H1 (cell line): ENCODE data around the gene DHX38. TPM values are rescaled to one million over a fixed set of nuclear protein-coding genes. Genes with fewer than 3 reads are reported as not detected.

ENCODE experiments used
- CTCF ChIA-PET: fragments of 300-600 bp; sonication (Branson Sonifier 250); formaldehyde crosslinking; loops from one replicate; lab custom pipeline; 2021; ENCODE audit not compliant: partially characterized antibody; lab: Charles Lee
- POLR2A ChIA-PET: fragments of 300-600 bp; sonication (Branson Sonifier 250); formaldehyde crosslinking; loops from one replicate; lab custom pipeline; 2021; ENCODE audit warnings: inconsistent platforms; ENCODE audit not compliant: partially characterized antibody; lab: Charles Lee
- DNase-seq, 2 experiments: peaks; one replicate each; pipeline versions ENCODE4 v3.0.0 to v3.0.0-alpha.2; 2010 to 2022; ENCODE audit warnings: low spot score in 2 of 2, low read depth in 1 of 2, mixed read lengths in 1 of 2
- FAIRE-seq: peaks from 2 replicates; lab custom pipeline; 2011; peaks lifted over from hg19 to GRCh38; lab: Jason Lieb, UNC
- H2AFZ ChIP-seq: 2 replicates; pipeline ENCODE4 v1.8.1; 2012; ENCODE audit warnings: low read length, inconsistent platforms
- H2AK5ac ChIP-seq: 2 replicates; pipeline ENCODE4 v1.6.1; 2013; ENCODE audit warnings: low read depth, low read length
- H2BK120ac ChIP-seq: replicated peaks from 2 replicates; pipeline ENCODE3; 2013; ENCODE audit warnings: low read depth, low read length, inconsistent platforms
- H2BK12ac ChIP-seq: 2 replicates; pipeline ENCODE4 v1.6.1; 2013; ENCODE audit warnings: low read depth, low read length
- H2BK15ac ChIP-seq: 2 replicates; pipeline ENCODE4 v1.6.1; 2013; ENCODE audit warnings: low read length
- H2BK20ac ChIP-seq: 2 replicates; pipeline ENCODE4 v1.6.1; 2013; ENCODE audit warnings: low read length
- H2BK5ac ChIP-seq: 2 replicates; pipeline ENCODE4 v1.6.1; 2013; ENCODE audit warnings: low read depth, low read length
- H3K14ac ChIP-seq: 2 replicates; pipeline ENCODE4 v1.6.1; 2013; ENCODE audit warnings: inconsistent platforms; ENCODE audit not compliant: insufficient read length
- H3K18ac ChIP-seq: 2 replicates; pipeline ENCODE4 v1.6.1; 2013; ENCODE audit warnings: low read length; ENCODE audit errors: extremely low read depth
- H3K23ac ChIP-seq: 2 replicates; pipeline ENCODE4 v1.6.1; 2013; ENCODE audit warnings: inconsistent platforms; ENCODE audit not compliant: insufficient read length
- H3K23me2 ChIP-seq: 2 replicates; pipeline ENCODE4 v1.6.1; 2013; ENCODE audit warnings: low read depth, low read length
- H3K27ac ChIP-seq: 2 replicates; pipeline ENCODE4 v1.6.1; 2011; ENCODE audit warnings: low read depth, low read length, inconsistent platforms
- H3K27me3 ChIP-seq, 4 experiments: replicated peaks in 1 of 4; 1 replicate in 1 of 4; 2 replicates in 3 of 4; pipeline versions ENCODE4 v1.6.1 to v1.8.1; 2011 to 2013; ENCODE audit warnings: low read length in 3 of 4, mild to moderate bottlenecking in 3 of 4, inconsistent platforms in 2 of 4, mixed read lengths in 2 of 4, moderate library complexity in 1 of 4; ENCODE audit not compliant: control insufficient read depth in 3 of 4, insufficient read depth in 3 of 4; ENCODE audit errors: extremely low read depth in 1 of 4
- H3K36me3 ChIP-seq, 4 experiments: 2 replicates each; pipeline versions ENCODE4 v1.6.1 to v1.8.1; 2011 to 2013; ENCODE audit warnings: mild to moderate bottlenecking in 4 of 4, low read length in 3 of 4, moderate library complexity in 2 of 4, control low read depth in 1 of 4, inconsistent platforms in 1 of 4; ENCODE audit not compliant: insufficient read depth in 4 of 4, control insufficient read depth in 2 of 4
- H3K4ac ChIP-seq: replicated peaks from 2 replicates; pipeline ENCODE3; 2013; ENCODE audit warnings: low read length, low read depth, mixed read lengths, inconsistent platforms; ENCODE audit not compliant: insufficient read length
- H3K4me1 ChIP-seq, 4 experiments: replicated peaks in 1 of 4; 1 replicate in 1 of 4; 2 replicates in 3 of 4; pipeline versions ENCODE4 v1.6.1 to v1.8.1; 2011 to 2013; ENCODE audit warnings: low read length in 3 of 4, inconsistent platforms in 2 of 4, mixed read lengths in 1 of 4; ENCODE audit not compliant: insufficient read depth in 4 of 4, control insufficient read depth in 3 of 4
- H3K4me2 ChIP-seq, 2 experiments: 2 replicates each; pipeline versions ENCODE4 v1.6.1 to v1.8.1; 2011 to 2013; ENCODE audit warnings: low read depth in 2 of 2, low read length in 2 of 2, control low read depth in 1 of 2, inconsistent platforms in 1 of 2, mild to moderate bottlenecking in 1 of 2; ENCODE audit not compliant: insufficient read depth in 1 of 2
- H3K4me3 ChIP-seq, 4 experiments: fragments of 200-600, 300-600 bp in 1 of 4; sonication (generic), shearing (Covaris generic), sonication (Bioruptor Twin) in 1 of 4; 2 replicates each; pipeline versions ENCODE4 v1.5.1 to v1.8.1; 2011 to 2016; ENCODE audit warnings: low read length in 4 of 4, low read depth in 3 of 4, control low read depth in 2 of 4, inconsistent platforms in 2 of 4, mild to moderate bottlenecking in 2 of 4, mixed read lengths in 1 of 4, moderate library complexity in 1 of 4; ENCODE audit not compliant: insufficient read depth in 2 of 4; ENCODE audit errors: extremely low read depth in 1 of 4
- H3K56ac ChIP-seq: replicated peaks from 2 replicates; pipeline ENCODE3; 2013; ENCODE audit warnings: low read depth, mild to moderate bottlenecking, mixed read lengths, low read length, inconsistent platforms; ENCODE audit not compliant: insufficient read length
- H3K79me1 ChIP-seq: 2 replicates; pipeline ENCODE4 v1.6.1; 2013; ENCODE audit warnings: low read depth, low read length, control low read depth
- H3K79me2 ChIP-seq, 2 experiments: 2 replicates each; pipeline versions ENCODE4 v1.6.1 to v1.8.1; 2012 to 2013; ENCODE audit warnings: low read length in 2 of 2, mild to moderate bottlenecking in 2 of 2, inconsistent platforms in 1 of 2; ENCODE audit not compliant: insufficient read depth in 2 of 2, control insufficient read depth in 1 of 2
- H3K9ac ChIP-seq, 4 experiments: replicated peaks in 1 of 4; 1 replicate in 1 of 4; 2 replicates in 3 of 4; pipeline versions ENCODE4 v1.6.1 to v1.8.1; 2011 to 2013; ENCODE audit warnings: low read depth in 3 of 4, low read length in 3 of 4, control low read depth in 2 of 4, mild to moderate bottlenecking in 2 of 4, moderate library complexity in 2 of 4, inconsistent platforms in 1 of 4; ENCODE audit errors: extremely low read depth in 1 of 4
- H3K9me3 ChIP-seq, 2 experiments: 2 replicates each; pipeline versions ENCODE4 v1.6.1 to v1.8.1; 2012 to 2013; ENCODE audit warnings: mild to moderate bottlenecking in 2 of 2, moderate library complexity in 2 of 2, control low read depth in 1 of 2, inconsistent platforms in 1 of 2, low read depth in 1 of 2, low read length in 1 of 2, mixed read lengths in 1 of 2; ENCODE audit not compliant: insufficient read depth in 2 of 2
- H4K20me1 ChIP-seq, 2 experiments: replicated peaks in 1 of 2; 2 replicates each; pipeline versions ENCODE3 to v1.8.1; 2011 to 2013; ENCODE audit warnings: inconsistent platforms in 2 of 2, low read length in 2 of 2, mild to moderate bottlenecking in 1 of 2; ENCODE audit not compliant: insufficient read depth in 2 of 2, control insufficient read depth in 1 of 2
- H4K5ac ChIP-seq: 2 replicates; pipeline ENCODE4 v1.6.1; 2013; ENCODE audit warnings: low read length, low read depth, mixed read lengths, inconsistent platforms; ENCODE audit not compliant: insufficient read length
- H4K8ac ChIP-seq: 2 replicates; pipeline ENCODE4 v1.8.0; 2013; ENCODE audit warnings: mild to moderate bottlenecking, moderate library complexity, low read length, inconsistent platforms; ENCODE audit not compliant: insufficient read depth; ENCODE audit errors: extremely low read depth
- H4K91ac ChIP-seq: replicated peaks from 2 replicates; pipeline ENCODE3; 2013; ENCODE audit warnings: low read length, mixed read lengths, inconsistent platforms; ENCODE audit not compliant: insufficient read length
- BACH1 ChIP-seq: IDR thresholded peaks from 2 replicates; pipeline ENCODE4 v1.6.1; 2012; ENCODE audit warnings: low read length, improper control_type of control experiment
- BCL11A ChIP-seq, 2 experiments: IDR thresholded peaks; one replicate each; pipeline ENCODE4 v1.6.1; 2011; ENCODE audit warnings: low read depth in 2 of 2, low read length in 2 of 2, mild to moderate bottlenecking in 2 of 2
- CBX5 ChIP-seq: fragments of 300-800, 300-1000 bp; sonication (generic); IDR thresholded peaks from 2 replicates; pipeline ENCODE4 v1.7.1; 2016; ENCODE audit warnings: antibody characterized with exemption, low read length, low read depth
- CHD2 ChIP-seq: IDR thresholded peaks from 2 replicates; pipeline ENCODE4 v1.6.1; 2012; ENCODE audit warnings: low read length, improper control_type of control experiment
- CREB1 ChIP-seq: IDR thresholded peaks from 2 replicates; pipeline ENCODE4 v1.6.1; 2012; ENCODE audit warnings: inconsistent platforms
- CTCF ChIP-seq, 3 experiments: IDR thresholded peaks; 1 replicate in 2 of 3; 2 replicates in 1 of 3; pipeline versions ENCODE4 v1.5.1 to v1.6.1; 2011; ENCODE audit warnings: low read length in 3 of 3, mild to moderate bottlenecking in 3 of 3, inconsistent platforms in 2 of 3, low read depth in 1 of 3, moderate library complexity in 1 of 3; ENCODE audit not compliant: insufficient read depth in 1 of 3; ENCODE audit errors: control extremely low read depth in 1 of 3
- NANOG ChIP-seq: IDR thresholded peaks from 2 replicates; pipeline ENCODE4 v1.6.1; 2011; ENCODE audit warnings: low read length, low read depth, mild to moderate bottlenecking, inconsistent platforms; ENCODE audit not compliant: insufficient read depth, poor library complexity, severe bottlenecking
- POLR2A ChIP-seq, 2 experiments: IDR thresholded peaks; 1 replicate in 1 of 2; 2 replicates in 1 of 2; pipeline ENCODE4 v1.6.1; 2011; ENCODE audit warnings: low read depth in 2 of 2, low read length in 2 of 2, mild to moderate bottlenecking in 2 of 2; ENCODE audit errors: control extremely low read depth in 1 of 2
- SP1 ChIP-seq: IDR thresholded peaks from 2 replicates; pipeline ENCODE4 v1.6.1; 2011; ENCODE audit warnings: low read depth, low read length
- SP4 ChIP-seq: IDR thresholded peaks from 2 replicates; pipeline ENCODE4 v1.6.1; 2012; ENCODE audit warnings: low read length, inconsistent platforms
- TCF12 ChIP-seq: IDR thresholded peaks from 2 replicates; pipeline ENCODE4 v1.6.1; 2011; ENCODE audit warnings: low read depth, mild to moderate bottlenecking, low read length
- WGBS, 2 experiments: shearing (Covaris generic) in 1 of 2; methylation state at CpG; one replicate each; pipeline versions ENCODE4 v1.1.6 to v1.1.7; 2013 to 2015; ENCODE audit warnings: low lambda C conversion rate in 2 of 2, mixed read lengths in 2 of 2, inconsistent platforms in 1 of 2, low coverage in 1 of 2, missing lambda C conversion rate in 1 of 2; ENCODE audit not compliant: insufficient replicate concordance in 2 of 2, insufficient coverage in 1 of 2, insufficient read length in 1 of 2; ENCODE audit errors: extremely low coverage in 1 of 2, missing lambda C conversion rate in 1 of 2; 5-methylcytosine and 5-hydroxymethylcytosine counted together
- polyA plus RNA-seq, 7 experiments: library from polyadenylated mRNA; depleted of rRNA in 3 of 7; stranded (reverse) in 5 of 7; unstranded in 2 of 7; fragments of >200 nt in 5 of 7; fragments of 200-250 nt in 2 of 7; gene quantifications; 1 replicate in 5 of 7; 2 replicates in 1 of 7; 4 replicates in 1 of 7; pipeline versions ENCODE4 v1.2.1 to v1.2.3, GENCODE V29; 2011 to 2013; ENCODE audit warnings: missing spikeins in 2 of 7, mixed read lengths in 2 of 7
- total RNA-seq: library from RNA; stranded (reverse); fragmentation: NEBNext Ultra II Directional; extraction: Animal tissue kit (Norgen Biotek cat#: 25700); gene quantifications from 2 replicates; pipeline ENCODE4 v1.2.1, GENCODE V29; 2021

The DHX38 gene
- total and polyA plus RNA-seq, 2 of the 8 experiments (the other 6 are each of a cell fraction or from before 2014, with no cell fraction given) = 27.3 to 53.5 TPM

- Histone ChIP-seq H4K8ac (no peak overlapping the region), H3K4me2 (no peak overlapping the region), H2BK12ac (no peak overlapping the region), H4K91ac (no peak overlapping the region), H2BK20ac (no peak overlapping the region), H4K5ac (no peak overlapping the region), H3K23ac (no peak overlapping the region), H3K4ac (no peak overlapping the region), H3K27me3 (no peaks in the 10 kb centered on the region), H3K9me3 (no peaks in the 10 kb centered on the region), H3K18ac (no peak overlapping the region), H3K14ac (no peak overlapping the region), H3K9ac (no peak overlapping the region), H3K79me1 (no peaks in the 10 kb centered on the region), H3K36me3 (no peaks in the 10 kb centered on the region), H2BK120ac (no peak overlapping the region), H3K56ac (no peak overlapping the region), H2AK5ac (no peak overlapping the region), H2BK15ac (no peak overlapping the region), H3K23me2 (no peaks in the 10 kb centered on the region), H3K27ac (no peak overlapping the region), H3K4me1 (peaks cover 0 to 7% (median 0%) of the 10 kb centered on the region in 4 experiments; a peak in 2 of 7 replicates), H4K20me1 (no peaks in the 10 kb centered on the region), H3K4me3 (no peak overlapping the region), H3K79me2 (no peaks in the 10 kb centered on the region), H2BK5ac (0 out of 2 replicates have a peak overlapping the region, but pooled peaks have one; percentile 19), H2AFZ (no peak overlapping the region)
- ChIA-PET POLR2A (no interaction called here), CTCF (interaction anchor here (0.6 to 2.7 kb wide), 12 partner anchors 9 to 345 kb away, joined by 3 to 13 read pairs (median 3); no protein-coding TSS in a partner anchor)
- no peak for FAIRE-seq
- DNase-seq = no peak
- WGBS, 2 experiments = 86% methylated on average over 7 of the region's 7 CpGs; no CpG with 5 or more reads in 1 of the 2 experiments
- TF ChIP-seq NANOG (no peak), BCL11A (IDR thresholded peaks at IDR 0.05; ENCODE audit: low read depth in 2 of 2, low read length in 2 of 2) (no peak), CHD2 (no peak), CREB1 (no peak), BACH1 (no peak), SP1 (no peak), CBX5 (no peak), TCF12 (no peak), CTCF (IDR thresholded peaks at IDR 0.05; ENCODE audit: control extremely low read depth in 1 of 3, insufficient read depth in 1 of 3, low read depth in 1 of 3, low read length in 3 of 3) (no peak), SP4 (no peak), POLR2A (IDR thresholded peaks at IDR 0.05; ENCODE audit: control extremely low read depth in 1 of 2, low read depth in 2 of 2, low read length in 2 of 2) (no peak)
Observed at GRCh38 chr16:72129976-72130656, 36.5 kb downstream of the DHX38 start.
